A673 (cell line): ENCODE data around the gene MYL2.

Experiments used
- EZH2 ChIP-seq: fragments of 200-600 bp; sonication (generic); IDR thresholded peaks from 2 replicates; pipeline ENCODE4 v1.6.1; 2017; ENCODE audit warnings: borderline replicate concordance, low read depth, mild to moderate bottlenecking, mixed read lengths, antibody characterized with exemption, low read length; ENCODE audit not compliant: poor library complexity, severe bottlenecking
- TF ChIP-seq, protein P1 (sequence below): fragments of 300-800, 200-600 bp; sonication (generic); conservative IDR thresholded peaks from 2 replicates; pipeline ENCODE4 v1.5.1; 2017; ENCODE audit warnings: low read depth, mild to moderate bottlenecking, antibody characterized with exemption, low read length, moderate library complexity, mixed read lengths

DNA sequence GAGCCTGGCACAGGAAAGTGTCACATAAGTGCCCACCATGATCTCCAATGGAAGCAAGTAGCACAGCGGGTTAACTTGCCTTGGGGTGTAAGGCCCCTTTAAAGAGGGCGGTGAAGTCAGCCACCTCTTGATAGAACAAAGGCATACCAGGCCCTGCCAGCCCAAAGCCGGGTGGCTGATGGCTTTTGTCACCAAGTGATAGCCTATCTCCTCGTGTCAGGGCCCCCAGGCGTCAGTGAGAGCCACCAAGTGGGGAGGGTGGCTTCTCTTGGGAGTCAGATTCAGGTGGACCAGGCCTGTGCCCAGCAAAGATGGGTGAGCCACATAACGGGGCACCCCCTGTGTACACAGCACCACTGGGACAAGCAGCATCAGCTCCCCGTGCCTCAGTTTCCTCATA is 8.3 kb upstream of the MYL2 start:
- TF ChIP-seq, protein P1, sequence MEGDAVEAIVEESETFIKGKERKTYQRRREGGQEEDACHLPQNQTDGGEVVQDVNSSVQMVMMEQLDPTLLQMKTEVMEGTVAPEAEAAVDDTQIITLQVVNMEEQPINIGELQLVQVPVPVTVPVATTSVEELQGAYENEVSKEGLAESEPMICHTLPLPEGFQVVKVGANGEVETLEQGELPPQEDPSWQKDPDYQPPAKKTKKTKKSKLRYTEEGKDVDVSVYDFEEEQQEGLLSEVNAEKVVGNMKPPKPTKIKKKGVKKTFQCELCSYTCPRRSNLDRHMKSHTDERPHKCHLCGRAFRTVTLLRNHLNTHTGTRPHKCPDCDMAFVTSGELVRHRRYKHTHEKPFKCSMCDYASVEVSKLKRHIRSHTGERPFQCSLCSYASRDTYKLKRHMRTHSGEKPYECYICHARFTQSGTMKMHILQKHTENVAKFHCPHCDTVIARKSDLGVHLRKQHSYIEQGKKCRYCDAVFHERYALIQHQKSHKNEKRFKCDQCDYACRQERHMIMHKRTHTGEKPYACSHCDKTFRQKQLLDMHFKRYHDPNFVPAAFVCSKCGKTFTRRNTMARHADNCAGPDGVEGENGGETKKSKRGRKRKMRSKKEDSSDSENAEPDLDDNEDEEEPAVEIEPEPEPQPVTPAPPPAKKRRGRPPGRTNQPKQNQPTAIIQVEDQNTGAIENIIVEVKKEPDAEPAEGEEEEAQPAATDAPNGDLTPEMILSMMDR = no peak
- no peak for TF ChIP-seq EZH2
